Caco-2 (cell line): ENCODE results near the gene TMEM39A. TPM values are rescaled to one million over a fixed set of nuclear protein-coding genes. Genes with fewer than 3 reads are reported as not detected.

Experiments used
- BruUV-seq: library from RNA; stranded (reverse); fragments of 400-500 nt; replicated peaks from 2 replicates; lab custom pipeline; 2021; lab: Mats Ljungman, UMichigan
- CTCF ChIA-PET: fragments of 300-600 bp; sonication (Branson Sonifier 250); formaldehyde crosslinking; loops from one replicate; lab custom pipeline; 2022; ENCODE audit warnings: antibody characterized with exemption; lab: Charles Lee
- POLR2A ChIA-PET: fragments of 300-600 bp; sonication (Branson Sonifier 250); formaldehyde crosslinking; loops from one replicate; lab custom pipeline; 2022; ENCODE audit warnings: antibody characterized with exemption; lab: Charles Lee
- DNase-seq, 2 experiments: peaks; one replicate each; pipeline versions ENCODE4 v3.0.0 to v3.0.0-alpha.2; 2020 to 2022
- H3K27me3 ChIP-seq: replicated peaks from 2 replicates; pipeline ENCODE4 v1.6.0; 2011; ENCODE audit warnings: low read length; ENCODE audit not compliant: control insufficient read depth, insufficient read depth
- H3K36me3 ChIP-seq: 2 replicates; pipeline ENCODE4 v1.5.1; 2011; ENCODE audit warnings: low read length; ENCODE audit not compliant: control insufficient read depth, insufficient read depth
- H3K4me1 ChIP-seq: fragments of 250-450 bp; sonication (Bioruptor Pico); 2 replicates; pipeline ENCODE4 v1.5.1; 2020; ENCODE audit warnings: mild to moderate bottlenecking
- H3K4me3 ChIP-seq: 2 replicates; pipeline ENCODE4 v1.5.1; 2011; ENCODE audit warnings: low read depth, mild to moderate bottlenecking, control low read depth, low read length
- H3K9me3 ChIP-seq: fragments of 250-450 bp; sonication (Bioruptor Pico); 2 replicates; pipeline ENCODE4 v1.5.1; 2020; ENCODE audit warnings: mild to moderate bottlenecking, moderate library complexity
- H3K27ac Mint-ChIP-seq: one replicate; pipeline ENCODE4 v1.8.0; 2022; ENCODE audit warnings: mixed read lengths; ENCODE audit not compliant: unreplicated experiment
- H3K27me3 Mint-ChIP-seq: one replicate; pipeline ENCODE4 v1.8.0; 2022; ENCODE audit warnings: mixed read lengths; ENCODE audit not compliant: insufficient read depth, unreplicated experiment
- H3K36me3 Mint-ChIP-seq: one replicate; pipeline ENCODE4 v1.8.0; 2022; ENCODE audit warnings: mild to moderate bottlenecking, mixed read lengths; ENCODE audit not compliant: insufficient read depth, unreplicated experiment
- H3K4me1 Mint-ChIP-seq: one replicate; pipeline ENCODE4 v1.8.0; 2022; ENCODE audit warnings: low read depth, mixed read lengths; ENCODE audit not compliant: unreplicated experiment
- H3K4me3 Mint-ChIP-seq: one replicate; pipeline ENCODE4 v1.8.0; 2022; ENCODE audit warnings: mild to moderate bottlenecking, moderate library complexity, mixed read lengths; ENCODE audit not compliant: unreplicated experiment
- H3K9me3 Mint-ChIP-seq: one replicate; pipeline ENCODE4 v1.8.0; 2022; ENCODE audit warnings: mixed read lengths; ENCODE audit not compliant: unreplicated experiment
- CTCF ChIP-seq, 2 experiments: fragments of 200-600 bp in 1 of 2; IDR thresholded peaks; 1 replicate in 1 of 2; 2 replicates in 1 of 2; pipeline versions ENCODE4 v1.5.1 to v1.8.0; 2011 to 2022; ENCODE audit warnings: antibody characterized with exemption in 1 of 2, control low read depth in 1 of 2, inconsistent platforms in 1 of 2, low read depth in 1 of 2, low read length in 1 of 2, mild to moderate bottlenecking in 1 of 2, moderate library complexity in 1 of 2; ENCODE audit not compliant: insufficient read depth in 1 of 2, severe bottlenecking in 1 of 2, unreplicated experiment in 1 of 2
- intact Hi-C: fragments of 100-400 bp; cut with micrococcal nuclease; formaldehyde crosslinking; loops from one replicate; pipeline ENCODE4 v1.10.0; 2022; ENCODE audit not compliant: unreplicated experiment
- total RNA-seq: library from RNA; stranded (reverse); gene quantifications from 2 replicates; pipeline ENCODE4 v1.2.3, GENCODE V29; 2022

TMEM39A gene
- total RNA-seq, 1 experiment from 2014 or later = 52.1 TPM

GRCh38 chr3:119403201-119403600 lies 60.2 kb downstream of the TMEM39A start:
- ChIA-PET POLR2A (no interaction called here), CTCF (no interaction called here)
- BruUV-seq = no TSS peak
- H3K4me3 Mint-ChIP-seq = no peak overlapping the region
- intact Hi-C loops = no loop called here
- TF ChIP-seq CTCF (IDR thresholded peaks at IDR 0.05; ENCODE audit: insufficient read depth in 1 of 2, low read depth in 1 of 2, low read length in 1 of 2, severe bottlenecking in 1 of 2, unreplicated experiment in 1 of 2) = no peak
- no peak for DNase-seq
- H3K9me3 ChIP-seq = no peaks in the 10 kb centered on the region
- H3K27me3 ChIP-seq = no peaks in the 10 kb centered on the region
- no peak overlapping the region for H3K4me3 ChIP-seq
- no peaks in the 10 kb centered on the region for H3K4me1 Mint-ChIP-seq
- no peaks in the 10 kb centered on the region for H3K4me1 ChIP-seq
- no peaks in the 10 kb centered on the region for H3K27me3 Mint-ChIP-seq
- H3K36me3 ChIP-seq = no peaks in the 10 kb centered on the region
- H3K27ac Mint-ChIP-seq = no peak overlapping the region
- no peaks in the 10 kb centered on the region for H3K9me3 Mint-ChIP-seq
- H3K36me3 Mint-ChIP-seq = no peaks in the 10 kb centered on the region

DNA sequence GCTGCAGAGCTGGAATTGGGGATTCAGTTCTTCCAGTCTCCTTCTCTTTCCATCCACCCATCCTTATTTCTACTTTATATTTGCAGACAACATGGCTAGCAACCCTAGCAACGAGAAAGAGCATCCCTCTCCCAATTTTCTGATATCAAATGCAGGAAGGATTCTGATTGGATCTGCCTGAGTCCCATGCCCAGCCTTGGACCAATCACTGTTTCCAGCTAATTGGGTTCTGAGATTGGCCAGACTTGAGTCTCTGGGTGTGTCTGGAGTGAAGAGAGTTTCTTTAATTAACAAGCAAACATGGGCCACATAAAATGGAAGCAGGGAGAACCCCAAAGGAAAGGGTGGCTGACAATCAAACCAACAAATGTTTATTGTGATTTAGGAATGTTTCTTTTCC lies 60.6 kb downstream of the TMEM39A start:
- POLR2A ChIA-PET = no interaction called here
- H3K27ac Mint-ChIP-seq = no peak overlapping the region
- CTCF ChIA-PET = no interaction called here
- H3K27me3 Mint-ChIP-seq = no peaks in the 10 kb centered on the region
- no peaks in the 10 kb centered on the region for H3K36me3 Mint-ChIP-seq
- Histone ChIP-seq H3K4me1 (no peaks in the 10 kb centered on the region), H3K27me3 (no peaks in the 10 kb centered on the region), H3K36me3 (no peaks in the 10 kb centered on the region), H3K4me3 (no peak overlapping the region), H3K9me3 (no peaks in the 10 kb centered on the region)
- TF ChIP-seq CTCF (IDR thresholded peaks at IDR 0.05; ENCODE audit: insufficient read depth in 1 of 2, low read depth in 1 of 2, low read length in 1 of 2, severe bottlenecking in 1 of 2, unreplicated experiment in 1 of 2) = no peak
- no peak for DNase-seq
- no TSS peak for BruUV-seq
- no peaks in the 10 kb centered on the region for H3K9me3 Mint-ChIP-seq
- H3K4me1 Mint-ChIP-seq = no peaks in the 10 kb centered on the region
- intact Hi-C loops = no loop called here
- H3K4me3 Mint-ChIP-seq = no peak overlapping the region

- H3K36me3 Mint-ChIP-seq = no peaks in the 10 kb centered on the region
- no TSS peak for BruUV-seq
- H3K4me3 Mint-ChIP-seq = no peak overlapping the region
- H3K27ac Mint-ChIP-seq = no peak overlapping the region
- Histone ChIP-seq H3K9me3 (no peaks in the 10 kb centered on the region), H3K4me3 (no peak overlapping the region), H3K36me3 (no peaks in the 10 kb centered on the region), H3K27me3 (no peaks in the 10 kb centered on the region), H3K4me1 (no peaks in the 10 kb centered on the region)
- ChIA-PET POLR2A (no interaction called here), CTCF (no interaction called here)
- DNase-seq = no peak
- intact Hi-C loops = no loop called here
- no peaks in the 10 kb centered on the region for H3K4me1 Mint-ChIP-seq
- no peaks in the 10 kb centered on the region for H3K9me3 Mint-ChIP-seq
- H3K27me3 Mint-ChIP-seq = no peaks in the 10 kb centered on the region
- TF ChIP-seq CTCF (IDR thresholded peaks at IDR 0.05; ENCODE audit: insufficient read depth in 1 of 2, low read depth in 1 of 2, low read length in 1 of 2, severe bottlenecking in 1 of 2, unreplicated experiment in 1 of 2) = no peak
Observed at GRCh38 chr3:119401503-119402440, 61.6 kb downstream of the TMEM39A start.
